ENCODE results near the gene SARS2. TPM values are rescaled to one million over a fixed set of nuclear protein-coding genes. Genes with fewer than 3 reads are reported as not detected.

Gene SARS2
- total RNA-seq, 1 donor from 2014 or later, result 40.5 TPM

DNA sequence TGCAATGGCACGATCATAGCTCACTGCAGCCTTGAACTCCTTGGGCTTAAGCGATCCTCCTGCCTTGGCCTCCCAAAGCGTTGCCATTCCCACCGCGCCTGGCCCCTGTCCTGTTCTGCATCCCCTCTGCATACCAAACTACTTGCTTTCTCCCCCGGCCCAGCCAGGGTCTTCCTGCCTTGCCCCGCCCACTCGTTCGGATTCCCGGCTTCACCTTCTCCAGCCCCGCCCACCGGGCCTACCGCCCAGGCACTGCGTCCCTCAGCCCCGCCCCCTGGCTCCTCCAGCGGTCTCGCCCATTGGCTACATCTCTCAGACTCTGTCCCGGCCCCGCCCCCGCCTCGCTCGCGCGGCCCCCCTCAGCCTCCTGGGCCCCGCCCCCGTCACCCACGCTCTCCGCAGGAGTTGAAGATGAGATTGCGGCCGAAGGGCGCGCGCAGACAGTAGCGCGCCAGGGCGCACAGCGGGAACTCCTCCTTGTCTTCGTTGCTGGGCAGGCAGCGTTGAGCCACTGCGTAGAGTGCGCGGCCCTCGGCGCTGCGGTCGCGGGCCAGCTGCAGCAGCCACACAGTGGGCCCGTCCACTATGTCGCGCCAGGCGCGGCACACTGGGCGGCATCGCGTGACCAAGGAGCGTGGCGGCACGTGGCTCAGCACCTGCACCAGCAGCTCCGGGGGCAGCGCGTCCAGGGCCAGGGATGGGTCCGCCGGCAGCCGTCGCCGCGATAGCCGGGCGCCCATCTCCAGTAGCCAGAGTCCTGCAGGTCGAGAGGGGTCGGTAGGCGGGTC lies 19.2 kb upstream of the SARS2 start:
- Histone ChIP-seq H3K4me3 (ENCODE audit: low read depth, low read length) (peak overlapping the region; percentile 1), H3K27me3 (ENCODE audit: control insufficient read depth, insufficient read depth, low read length) (no peaks in the 10 kb centered on the region), H3K36me3 (ENCODE audit: control insufficient read depth, insufficient read depth, low read length) (peaks cover 2% of the 10 kb centered on the region)
- TF ChIP-seq CTCF (IDR thresholded peaks at IDR 0.05; ENCODE audit: insufficient read depth, low read length, poor library complexity, severe bottlenecking), result no peak
- DNase-seq (ENCODE audit: low read depth), result peak; percentile 37

DNA sequence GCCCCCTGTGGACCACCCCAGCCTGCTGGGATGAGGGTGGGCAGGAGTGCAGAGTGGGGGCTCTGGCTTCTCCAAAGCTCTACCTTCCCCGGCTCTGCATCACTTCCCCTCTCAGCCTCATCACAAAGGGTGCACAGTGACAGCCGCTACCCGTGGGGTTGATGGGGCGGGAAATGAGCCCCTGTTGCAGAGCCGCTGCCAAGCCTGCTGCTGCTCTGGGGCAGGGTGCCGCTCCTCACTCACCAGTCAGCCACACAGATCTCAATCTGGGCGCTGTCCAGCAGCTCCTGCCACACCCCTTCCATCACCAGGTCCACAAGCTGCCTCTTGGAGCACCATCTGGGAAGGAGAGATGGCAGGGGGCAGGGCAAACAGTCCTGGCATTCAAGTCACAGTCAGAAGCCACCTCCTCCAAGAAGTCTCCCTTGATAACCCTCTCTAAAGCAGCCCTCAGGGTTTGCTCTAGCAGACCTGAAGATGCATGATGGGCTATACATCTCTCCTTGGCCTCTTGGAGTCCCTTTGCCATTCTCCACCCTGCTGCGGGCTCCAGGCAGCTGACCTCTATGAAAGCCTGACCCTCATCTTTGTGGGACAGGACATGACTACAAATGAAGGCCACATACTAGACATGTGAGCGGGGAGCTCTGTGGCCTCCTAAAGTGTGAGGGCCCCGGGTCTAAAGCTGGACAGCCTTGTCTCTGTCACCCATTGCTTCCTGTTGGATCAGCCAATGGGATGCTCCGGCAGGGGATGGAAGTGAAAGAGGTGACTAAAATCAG lies 15.9 kb upstream of the SARS2 start:
- no peak for TF ChIP-seq CTCF (IDR thresholded peaks at IDR 0.05; ENCODE audit: insufficient read depth, low read length, poor library complexity, severe bottlenecking)
- no peak for DNase-seq (ENCODE audit: low read depth)
- Histone ChIP-seq H3K36me3 (ENCODE audit: control insufficient read depth, insufficient read depth, low read length) (peaks cover 2% of the 10 kb centered on the region), H3K4me3 (ENCODE audit: low read depth, low read length) (no peak overlapping the region), H3K27me3 (ENCODE audit: control insufficient read depth, insufficient read depth, low read length) (no peaks in the 10 kb centered on the region)

DNA sequence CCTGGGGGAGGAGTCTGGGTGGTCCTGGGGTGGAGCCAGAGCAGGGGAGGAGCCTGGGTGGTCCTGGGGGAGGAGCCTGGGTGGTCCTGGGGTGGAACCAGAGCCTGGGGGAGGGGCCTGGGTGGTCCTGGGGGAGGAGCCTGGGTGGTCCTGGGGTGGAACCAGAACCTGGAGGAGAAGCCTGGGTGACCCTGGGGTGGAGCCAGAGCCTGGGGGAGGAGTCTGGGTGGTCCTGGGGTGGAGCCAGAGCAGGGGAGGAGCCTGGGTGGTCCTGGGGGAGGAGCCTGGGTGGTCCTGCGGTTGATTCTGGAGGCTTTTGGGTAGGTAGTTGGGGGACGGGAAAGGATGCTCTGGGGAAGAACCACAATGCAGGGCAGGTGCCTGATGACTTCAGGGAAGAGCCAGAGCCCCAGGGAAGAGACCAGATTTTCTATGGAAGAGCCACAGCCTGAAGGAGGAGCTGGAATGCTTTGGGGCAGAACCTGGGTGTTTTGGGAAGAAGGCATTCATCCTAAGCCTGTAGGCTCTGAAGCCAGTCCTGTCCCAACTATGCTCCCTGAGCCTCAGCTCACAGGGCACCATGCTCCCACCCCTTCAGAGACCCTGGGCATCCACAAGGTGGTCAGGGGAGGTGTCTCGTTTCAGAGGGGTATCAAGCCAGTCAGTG lies 15.1 kb upstream of the SARS2 start:
- no peaks in the 10 kb centered on the region for H3K27me3 ChIP-seq (ENCODE audit: control insufficient read depth, insufficient read depth, low read length)
- peaks cover 2% of the 10 kb centered on the region for H3K36me3 ChIP-seq (ENCODE audit: control insufficient read depth, insufficient read depth, low read length)
- DNase-seq (ENCODE audit: low read depth), result no peak
- H3K4me3 ChIP-seq (ENCODE audit: low read depth, low read length), result no peak overlapping the region
- no peak for TF ChIP-seq CTCF (IDR thresholded peaks at IDR 0.05; ENCODE audit: insufficient read depth, low read length, poor library complexity, severe bottlenecking)

GRCh38 chr19:38944981-38945506 lies 14.5 kb upstream of the SARS2 start:
- DNase-seq (ENCODE audit: low read depth), result no peak
- Histone ChIP-seq H3K36me3 (ENCODE audit: control insufficient read depth, insufficient read depth, low read length) (peaks cover 2% of the 10 kb centered on the region), H3K27me3 (ENCODE audit: control insufficient read depth, insufficient read depth, low read length) (no peaks in the 10 kb centered on the region), H3K4me3 (ENCODE audit: low read depth, low read length) (no peak overlapping the region)
- TF ChIP-seq CTCF (IDR thresholded peaks at IDR 0.05; ENCODE audit: insufficient read depth, low read length, poor library complexity, severe bottlenecking), result no peak

DNA sequence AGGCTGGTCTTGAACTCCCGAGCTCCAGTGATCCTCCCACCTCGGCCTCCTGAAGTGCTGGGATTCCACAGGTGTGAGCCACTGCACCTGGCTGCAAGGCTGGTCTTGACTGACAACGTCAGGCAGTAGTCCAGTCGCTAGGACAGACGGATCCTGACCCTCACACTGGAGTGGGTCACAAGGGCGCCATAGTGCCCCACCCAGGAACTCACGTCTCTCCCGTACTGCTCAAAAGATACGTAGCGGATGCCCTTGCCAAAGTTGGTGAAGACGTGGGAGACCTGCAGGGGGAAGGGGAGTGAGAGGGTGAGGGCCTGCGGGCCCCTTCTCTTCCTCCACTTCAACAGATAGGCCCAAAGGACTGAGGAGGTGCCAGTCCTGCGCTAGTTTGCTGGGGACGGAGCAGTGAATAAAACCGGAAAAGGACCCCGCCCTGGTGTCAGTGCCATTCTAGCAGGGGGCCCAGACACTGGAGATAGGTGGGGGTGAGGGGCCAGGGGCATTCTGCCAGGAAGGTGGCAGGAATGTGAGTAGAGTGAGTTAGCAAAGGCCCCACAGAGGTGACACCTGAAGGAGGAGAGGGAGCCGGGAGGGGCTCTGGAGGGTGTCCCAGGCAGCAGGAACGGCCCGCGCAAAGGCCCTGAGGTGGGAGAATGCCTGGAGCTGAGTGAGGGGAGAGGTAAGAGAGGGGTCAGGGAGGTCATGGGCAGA lies 12.1 kb upstream of the SARS2 start:
- TF ChIP-seq CTCF (IDR thresholded peaks at IDR 0.05; ENCODE audit: insufficient read depth, low read length, poor library complexity, severe bottlenecking), result no peak
- no peaks in the 10 kb centered on the region for H3K27me3 ChIP-seq (ENCODE audit: control insufficient read depth, insufficient read depth, low read length)

More for the DNA sequence above, 12.1 kb upstream of the SARS2 start:
- H3K4me3 ChIP-seq (ENCODE audit: low read depth, low read length), result no peak overlapping the region
- H3K36me3 ChIP-seq (ENCODE audit: control insufficient read depth, insufficient read depth, low read length), result peaks cover 2% of the 10 kb centered on the region
- no peak for DNase-seq (ENCODE audit: low read depth)
